K562 (cell line): ENCODE data around the gene IPO13. TPM values are rescaled to one million over a fixed set of nuclear protein-coding genes. Genes with fewer than 3 reads are reported as not detected.

Source experiments
- ATAC-seq: fragments of 200-7000 bp; cut with Tn5 transposase; 3 replicates; pipeline ENCODE4 v1.9.1; 2020; ENCODE audit warnings: moderate library complexity
- BruUV-seq: library from RNA; stranded (reverse); fragments of 400-500 nt; replicated peaks from 2 replicates; lab custom pipeline; 2021; lab: Mats Ljungman, UMichigan
- CTCF ChIA-PET: fragments of 300-600 bp; formaldehyde crosslinking; extraction: SDS; loops from one replicate; lab custom pipeline; 2021; ENCODE audit warnings: low intra/inter-chr PET ratio; lab: Yijun Ruan, JAX
- POLR2A ChIA-PET: fragments of 300-600, 350-650 bp; sonication (Branson Sonifier 250); formaldehyde crosslinking; extraction: SDS; loops from one replicate; lab custom pipeline; 2021; ENCODE audit warnings: antibody characterized with exemption, inconsistent platforms; lab: Yijun Ruan, JAX
- DNase-seq, 4 experiments: peaks; one replicate each; pipeline versions ENCODE4 v3.0.0 to v3.0.0-alpha.2; 2011 to 2018; ENCODE audit warnings: low spot score in 3 of 4, mixed read lengths in 3 of 4; ENCODE audit errors: extremely low read depth in 1 of 4
- FAIRE-seq: peaks from 2 replicates; lab custom pipeline; 2011; peaks lifted over from hg19 to GRCh38; lab: Jason Lieb, UNC
- H2AFZ ChIP-seq: 2 replicates; pipeline ENCODE4 v1.6.0; 2011; ENCODE audit warnings: low read depth, low read length, control low read depth, inconsistent platforms
- H3K27ac ChIP-seq: fragments of 200-600 bp; 3 replicates; pipeline ENCODE4 v1.8.0; 2011; ENCODE audit warnings: low read depth, mild to moderate bottlenecking, control low read depth, inconsistent platforms, low read length, moderate library complexity, mixed read lengths; ENCODE audit errors: extremely low read depth
- H3K27me3 ChIP-seq, 2 experiments: fragments of 300-600 bp in 1 of 2; 2 replicates in 1 of 2; 3 replicates in 1 of 2; pipeline versions ENCODE4 v1.6.0 to v1.8.0; 2011; ENCODE audit warnings: inconsistent platforms in 2 of 2, low read length in 2 of 2, mild to moderate bottlenecking in 1 of 2, mixed read lengths in 1 of 2, moderate library complexity in 1 of 2; ENCODE audit not compliant: control insufficient read depth in 2 of 2, insufficient read depth in 2 of 2
- H3K36me3 ChIP-seq: fragments of 300-600 bp; 3 replicates; pipeline ENCODE4 v1.8.0; 2011; ENCODE audit warnings: mild to moderate bottlenecking, low read length, inconsistent platforms; ENCODE audit not compliant: control insufficient read depth, insufficient read depth
- H3K4me1 ChIP-seq, 2 experiments: fragments of 200-600 bp in 1 of 2; replicated peaks in 1 of 2; 2 replicates in 1 of 2; 3 replicates in 1 of 2; pipeline versions ENCODE4 v1.5.1 to v1.8.0; 2011; ENCODE audit warnings: inconsistent platforms in 2 of 2, low read length in 2 of 2, mild to moderate bottlenecking in 1 of 2, mixed read lengths in 1 of 2, moderate library complexity in 1 of 2; ENCODE audit not compliant: control insufficient read depth in 2 of 2, insufficient read depth in 2 of 2
- H3K4me2 ChIP-seq: 2 replicates; pipeline ENCODE4 v1.6.1; 2011; ENCODE audit warnings: low read length, control low read depth, inconsistent platforms, mixed read lengths; ENCODE audit not compliant: insufficient read depth
- H3K4me3 ChIP-seq: fragments of 200-600 bp; sonication (generic), shearing (Covaris generic); 2 replicates; pipeline ENCODE4 v1.5.1; 2016; ENCODE audit warnings: control low read depth, inconsistent platforms
- H3K79me2 ChIP-seq: fragments of 200-600 bp; 3 replicates; pipeline ENCODE4 v1.8.0; 2011; ENCODE audit warnings: low read length, inconsistent platforms; ENCODE audit not compliant: control insufficient read depth, insufficient read depth
- H3K9ac ChIP-seq, 2 experiments: 2 replicates each; pipeline versions ENCODE4 v1.6.0 to v1.6.1; 2011; ENCODE audit warnings: low read depth in 2 of 2, low read length in 2 of 2, control low read depth in 1 of 2, inconsistent platforms in 1 of 2, mild to moderate bottlenecking in 1 of 2, mixed read lengths in 1 of 2; ENCODE audit not compliant: insufficient read depth in 1 of 2
- H3K9me1 ChIP-seq: one replicate; pipeline ENCODE4 v1.6.0; 2011; ENCODE audit warnings: inconsistent platforms, mild to moderate bottlenecking, low read length, moderate library complexity; ENCODE audit not compliant: control insufficient read depth, insufficient read depth
- H3K9me3 ChIP-seq: replicated peaks from 2 replicates; pipeline ENCODE4 v1.5.1; 2011; ENCODE audit warnings: low read depth, low read length, inconsistent platforms; ENCODE audit not compliant: control insufficient read depth, insufficient read depth
- H4K20me1 ChIP-seq: replicated peaks from 2 replicates; pipeline ENCODE4 v1.6.1; 2011; ENCODE audit warnings: low read length, inconsistent platforms, mixed read lengths; ENCODE audit not compliant: control insufficient read depth, insufficient read depth
- BRCA1 ChIP-seq, 2 experiments: fragments of 450-650 bp in 1 of 2; sonication (generic) in 1 of 2; formaldehyde crosslinking in 1 of 2; IDR thresholded peaks; 2 replicates each; pipeline versions ENCODE4 v1.5.0 to v1.6.1; 2017 to 2020; ENCODE audit warnings: mild to moderate bottlenecking in 1 of 2, missing genetic modification reagents in 1 of 2
- EHMT2 ChIP-seq: fragments of 450-650 bp; IDR thresholded peaks from 2 replicates; pipeline ENCODE4 v1.6.1; 2018; ENCODE audit warnings: antibody characterized with exemption
- EZH2 ChIP-seq: IDR thresholded peaks from 2 replicates; pipeline ENCODE4 v1.6.1; 2012; ENCODE audit warnings: low read depth, mild to moderate bottlenecking, inconsistent platforms, low read length, borderline replicate concordance
- FOXA1 ChIP-seq: fragments of 450-650 bp; IDR thresholded peaks from 2 replicates; pipeline ENCODE4 v1.6.1; 2016; ENCODE audit warnings: mild to moderate bottlenecking, borderline replicate concordance
- ZNF507 ChIP-seq: conservative IDR thresholded peaks from 2 replicates; pipeline ENCODE4 v1.6.1; 2017; ENCODE audit warnings: missing genetic modification characterization, missing compliant biosample characterization
- WGBS: fragments of 100-300 bp; shearing (Covaris generic); methylation state at CpG from one replicate; pipeline ENCODE4 v1.1.6; 2016; ENCODE audit warnings: low coverage, mixed read lengths; ENCODE audit not compliant: insufficient coverage; ENCODE audit errors: missing lambda C conversion rate; 5-methylcytosine and 5-hydroxymethylcytosine counted together
- in situ Hi-C: fragments of 300-500 bp; cut with MboI; formaldehyde crosslinking; loops from 4 replicates; pipeline ENCODE4 v1.15.0; 2018; ENCODE audit warnings: inconsistent platforms, mixed read lengths
- intact Hi-C: fragments of 100-400 bp; cut with micrococcal nuclease; formaldehyde crosslinking; loops from 2 replicates; pipeline ENCODE4 v1.14.2; 2022
- polyA plus RNA-seq, 8 experiments: library from polyadenylated mRNA; depleted of rRNA in 4 of 8; stranded (reverse) in 5 of 8; unstranded in 3 of 8; fragments of >200 nt; fragmentation: Nextera tagmentation in 2 of 8; fragmentation: Illumina TruSeq in 1 of 8; extraction: Ambion mirVana in 2 of 8; extraction: Trizol in 1 of 8; gene quantifications; 2 replicates each; pipeline versions ENCODE4 v1.2.1 to v1.2.3, GENCODE V29; 2011 to 2014; ENCODE audit warnings: inconsistent platforms in 1 of 8, missing spikeins in 1 of 8
- total RNA-seq, 7 experiments: library from RNA; depleted of rRNA in 6 of 7; stranded (reverse); fragments of >200 nt in 6 of 7; fragmentation: Illumina TruSeq in 2 of 7; extraction: Trizol in 2 of 7; gene quantifications; 2 replicates each; pipeline versions ENCODE4 v1.2.1 to v1.2.3, GENCODE V29; 2011 to 2021; ENCODE audit warnings: low replicate concordance in 1 of 7
- TF ChIP-seq, protein P1 (sequence below): fragments of 200-400 bp; formaldehyde crosslinking; IDR thresholded peaks from 2 replicates; pipeline ENCODE4 v1.6.1; 2017; ENCODE audit warnings: mild to moderate bottlenecking, low read depth, low read length, moderate library complexity
- TF ChIP-seq, protein P2 (sequence below): fragments of 450-650 bp; formaldehyde crosslinking; IDR thresholded peaks from 2 replicates; pipeline ENCODE4 v1.4.0; 2022; ENCODE audit warnings: missing genetic modification characterization

Gene IPO13
- total and polyA plus RNA-seq, 9 of the 15 experiments (the other 6 are each of a cell fraction or from before 2014, with no cell fraction given), result 7.0 to 30.8 (median 16.2) TPM

DNA sequence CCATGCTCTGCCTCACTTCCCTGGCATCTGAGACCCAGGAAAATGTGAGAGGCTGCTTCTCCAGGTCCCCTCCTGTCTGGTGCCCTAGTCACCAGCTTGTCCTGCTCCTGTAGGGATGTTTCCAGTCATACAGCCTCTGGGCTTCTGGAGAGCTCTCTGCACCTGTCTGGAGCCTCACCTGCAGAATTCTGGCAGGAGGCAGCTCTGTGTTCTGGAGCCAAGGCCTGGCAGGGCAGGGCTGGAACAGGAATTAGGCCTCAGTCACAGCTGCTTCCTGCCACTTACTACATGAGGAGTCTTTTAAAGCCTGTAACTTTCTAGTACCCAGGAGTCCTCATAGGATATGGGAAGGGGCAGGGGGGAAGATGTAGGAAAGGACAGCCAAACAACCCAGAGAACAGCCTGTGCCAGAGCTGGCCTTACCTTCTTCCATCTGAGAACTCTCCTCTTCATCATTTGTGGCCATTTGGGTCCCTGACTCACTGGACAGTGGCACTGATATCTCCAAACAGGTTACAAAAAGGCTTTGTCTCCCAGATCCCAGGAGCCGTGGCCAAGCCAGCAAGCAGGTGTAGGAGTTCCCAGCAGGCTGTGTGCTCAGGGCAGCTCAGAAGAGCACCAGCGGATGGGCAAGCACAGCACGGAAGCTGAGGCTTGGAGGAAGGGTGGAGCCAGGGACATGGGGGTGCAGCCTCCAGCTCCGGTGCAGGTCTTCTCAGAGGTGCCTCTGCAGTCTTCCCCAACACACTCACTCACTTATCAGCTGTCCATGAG lies 44.5 kb upstream of the IPO13 start:
- Histone ChIP-seq H3K4me1 (peaks cover 3 to 20% of the 10 kb centered on the region in 2 experiments; a peak in 3 of 5 replicates), H3K9ac (peak overlapping the region in 1 of 2 experiments; percentile 55; a peak in 1 of 4 replicates), H3K9me1 (peaks cover 3% of the 10 kb centered on the region), H3K79me2 (no peaks in the 10 kb centered on the region), H3K27me3 (no peaks in the 10 kb centered on the region)
- in situ Hi-C loops, result no loop called here
- 76% methylated on average over 4 of the region's 4 CpGs for WGBS
- intact Hi-C loops, result no loop called here
- TF ChIP-seq, protein P1, sequence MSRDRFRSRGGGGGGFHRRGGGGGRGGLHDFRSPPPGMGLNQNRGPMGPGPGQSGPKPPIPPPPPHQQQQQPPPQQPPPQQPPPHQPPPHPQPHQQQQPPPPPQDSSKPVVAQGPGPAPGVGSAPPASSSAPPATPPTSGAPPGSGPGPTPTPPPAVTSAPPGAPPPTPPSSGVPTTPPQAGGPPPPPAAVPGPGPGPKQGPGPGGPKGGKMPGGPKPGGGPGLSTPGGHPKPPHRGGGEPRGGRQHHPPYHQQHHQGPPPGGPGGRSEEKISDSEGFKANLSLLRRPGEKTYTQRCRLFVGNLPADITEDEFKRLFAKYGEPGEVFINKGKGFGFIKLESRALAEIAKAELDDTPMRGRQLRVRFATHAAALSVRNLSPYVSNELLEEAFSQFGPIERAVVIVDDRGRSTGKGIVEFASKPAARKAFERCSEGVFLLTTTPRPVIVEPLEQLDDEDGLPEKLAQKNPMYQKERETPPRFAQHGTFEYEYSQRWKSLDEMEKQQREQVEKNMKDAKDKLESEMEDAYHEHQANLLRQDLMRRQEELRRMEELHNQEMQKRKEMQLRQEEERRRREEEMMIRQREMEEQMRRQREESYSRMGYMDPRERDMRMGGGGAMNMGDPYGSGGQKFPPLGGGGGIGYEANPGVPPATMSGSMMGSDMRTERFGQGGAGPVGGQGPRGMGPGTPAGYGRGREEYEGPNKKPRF, result no peak
- TF ChIP-seq FOXA1, result no peak
- TF ChIP-seq EZH2, result no peak
- no peak for TF ChIP-seq BRCA1 (IDR thresholded peaks at IDR 0.05)
- no peak for TF ChIP-seq BRCA1 (CRISPR knock-in tag; IDR thresholded peaks at IDR 0.05)
- TF ChIP-seq ZNF507 (tag), result no peak
- TF ChIP-seq EHMT2, result no peak
- TF ChIP-seq, protein P2, sequence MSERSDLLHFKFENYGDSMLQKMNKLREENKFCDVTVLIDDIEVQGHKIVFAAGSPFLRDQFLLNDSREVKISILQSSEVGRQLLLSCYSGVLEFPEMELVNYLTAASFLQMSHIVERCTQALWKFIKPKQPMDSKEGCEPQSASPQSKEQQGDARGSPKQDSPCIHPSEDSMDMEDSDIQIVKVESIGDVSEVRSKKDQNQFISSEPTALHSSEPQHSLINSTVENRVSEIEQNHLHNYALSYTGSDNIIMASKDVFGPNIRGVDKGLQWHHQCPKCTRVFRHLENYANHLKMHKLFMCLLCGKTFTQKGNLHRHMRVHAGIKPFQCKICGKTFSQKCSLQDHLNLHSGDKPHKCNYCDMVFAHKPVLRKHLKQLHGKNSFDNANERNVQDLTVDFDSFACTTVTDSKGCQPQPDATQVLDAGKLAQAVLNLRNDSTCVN (CRISPR knock-in tag), result no peak
- TF ChIP-seq, all 486 proteins: peak for 0
- DNase-seq (no peak), ATAC-seq (no peak; the same call in 2 of the 3 replicates), FAIRE-seq (no peak)
- POLR2A ChIA-PET, result interaction anchor here (0.6 to 2.5 kb wide), 5 partner anchors 9 to 1458 kb away, joined by 3 to 19 read pairs (median 3); no protein-coding TSS in a partner anchor
- BruUV-seq, result no TSS peak
- H3K9me3 ChIP-seq, result no peaks in the 10 kb centered on the region
- no peak overlapping the region for H3K4me2 ChIP-seq
- no peak overlapping the region for H2AFZ ChIP-seq
- no peaks in the 10 kb centered on the region for H4K20me1 ChIP-seq
- H3K36me3 ChIP-seq, result peaks cover 9% of the 10 kb centered on the region; the same call in 2 of the 3 replicates
- CTCF ChIA-PET, result no interaction called here
- no peak overlapping the region for H3K4me3 ChIP-seq
- no peak overlapping the region for H3K27ac ChIP-seq
